GM19193 (cell line): ENCODE measurements around the gene TCAP.

ENCODE experiments used
- POLR2A ChIP-seq: IDR thresholded peaks from 4 replicates; pipeline ENCODE4 v1.6.1; 2011; ENCODE audit not compliant: insufficient read depth, insufficient read length; ENCODE audit errors: extremely low read depth

Gene TCAP

GRCh38 chr17:39697961-39698360, 32.8 kb downstream of the TCAP start:
- TF ChIP-seq POLR2A, result no peak

GRCh38 chr17:39699818-39700147, 34.6 kb downstream of the TCAP start, which contains the start of gene ERBB2:
Gene ERBB2 (plus strand): TSS chr17:39700064. CDS start chr17:39700239, 175 bp downstream.
- TF ChIP-seq POLR2A, result no peak

GRCh38 chr17:39700148-39700987, 35.2 kb downstream of the TCAP start:
- no peak for TF ChIP-seq POLR2A

- no peak for TF ChIP-seq POLR2A
Measured at GRCh38 chr17:39701012-39701783, 36.0 kb downstream of the TCAP start.

- TF ChIP-seq POLR2A, result no peak
Measured at GRCh38 chr17:39701784-39702422, 36.8 kb downstream of the TCAP start.

GRCh38 chr17:39702901-39703893, 38.0 kb downstream of the TCAP start:
- TF ChIP-seq POLR2A, result no peak

GRCh38 chr17:39703913-39704312, 38.8 kb downstream of the TCAP start:
- no peak for TF ChIP-seq POLR2A

GRCh38 chr17:39704821-39705551, 39.8 kb downstream of the TCAP start:
- TF ChIP-seq POLR2A, result no peak

- TF ChIP-seq POLR2A, result no peak
Measured at GRCh38 chr17:39705786-39706348, 40.7 kb downstream of the TCAP start.

GRCh38 chr17:39706383-39706782, 41.2 kb downstream of the TCAP start:
- TF ChIP-seq POLR2A, result no peak

GRCh38 chr17:39706921-39707337, 41.8 kb downstream of the TCAP start:
- no peak for TF ChIP-seq POLR2A

GRCh38 chr17:39709319-39709997, 44.3 kb downstream of the TCAP start:
- TF ChIP-seq POLR2A, result no peak
